Kidney epithelial cell (primary cell): ENCODE data around the gene GABRB1. TPM values are rescaled to one million over a fixed set of nuclear protein-coding genes. Genes with fewer than 3 reads are reported as not detected.

Experiments
- DNase-seq: peaks from one replicate; pipeline ENCODE4 v3.0.0-alpha.2; 2010; ENCODE audit warnings: low read depth
- H3K27me3 ChIP-seq: 2 replicates; pipeline ENCODE4 v1.6.0; 2011; ENCODE audit warnings: low read length; ENCODE audit not compliant: control insufficient read depth, insufficient read depth
- H3K36me3 ChIP-seq: 2 replicates; pipeline ENCODE4 v1.5.1; 2011; ENCODE audit warnings: low read length; ENCODE audit not compliant: control insufficient read depth, insufficient read depth
- H3K4me3 ChIP-seq: 2 replicates; pipeline ENCODE4 v1.5.1; 2011; ENCODE audit warnings: low read depth, mild to moderate bottlenecking, control low read depth, low read length
- CTCF ChIP-seq: IDR thresholded peaks from 2 replicates; pipeline ENCODE4 v1.5.1; 2011; ENCODE audit warnings: mild to moderate bottlenecking, moderate library complexity, low read length, control low read depth, inconsistent platforms; ENCODE audit not compliant: insufficient read depth, poor library complexity, severe bottlenecking
- total RNA-seq: library from RNA; depleted of rRNA; stranded (reverse); fragments of >200 nt; gene quantifications from 2 replicates; pipeline ENCODE4 v1.2.3, GENCODE V29; 2015

GABRB1 gene
- total RNA-seq, 1 donor from 2014 or later = not detected

GRCh38 chr4:47194036-47194737 lies 162.8 kb downstream of the GABRB1 start:
- Histone ChIP-seq H3K36me3 (no peaks in the 10 kb centered on the region), H3K27me3 (no peaks in the 10 kb centered on the region), H3K4me3 (no peak overlapping the region)
- no peak for DNase-seq
- no peak for TF ChIP-seq CTCF

GRCh38 chr4:47195706-47196105 lies 164.3 kb downstream of the GABRB1 start:
- Histone ChIP-seq H3K36me3 (no peaks in the 10 kb centered on the region), H3K4me3 (no peak overlapping the region), H3K27me3 (no peaks in the 10 kb centered on the region)
- DNase-seq = no peak
- no peak for TF ChIP-seq CTCF

GRCh38 chr4:47198791-47199190 lies 167.4 kb downstream of the GABRB1 start:
- TF ChIP-seq CTCF = no peak
- no peak overlapping the region for H3K4me3 ChIP-seq
- no peaks in the 10 kb centered on the region for H3K27me3 ChIP-seq
- no peaks in the 10 kb centered on the region for H3K36me3 ChIP-seq
- DNase-seq = no peak

GRCh38 chr4:47203593-47203992 lies 172.2 kb downstream of the GABRB1 start:
- no peak overlapping the region for H3K4me3 ChIP-seq
- no peaks in the 10 kb centered on the region for H3K27me3 ChIP-seq
- H3K36me3 ChIP-seq = no peaks in the 10 kb centered on the region
- no peak for DNase-seq
- no peak for TF ChIP-seq CTCF

GRCh38 chr4:47207555-47207954 lies 176.2 kb downstream of the GABRB1 start:
- no peak for TF ChIP-seq CTCF
- Histone ChIP-seq H3K27me3 (no peaks in the 10 kb centered on the region), H3K4me3 (no peak overlapping the region), H3K36me3 (no peaks in the 10 kb centered on the region)
- DNase-seq = no peak

- no peak for TF ChIP-seq CTCF
- Histone ChIP-seq H3K4me3 (no peak overlapping the region), H3K36me3 (no peaks in the 10 kb centered on the region), H3K27me3 (no peaks in the 10 kb centered on the region)
- peak; percentile 62 for DNase-seq
These were observed 178.5 kb downstream of the GABRB1 start for GRCh38 chr4:47209833-47210232.
